HepG2 (cell line): ENCODE results near the gene DPCD. TPM values are rescaled to one million over a fixed set of nuclear protein-coding genes. Genes with fewer than 3 reads are reported as not detected.

Experiments
- ATAC-seq: fragments of 200-7000 bp; cut with Tn5 transposase; 3 replicates; pipeline ENCODE4 v1.9.1; 2020; ENCODE audit warnings: mild to moderate bottlenecking, moderate library complexity
- BruUV-seq: library from RNA; stranded (reverse); fragments of 400-500 nt; replicated peaks from 2 replicates; lab custom pipeline; 2021; lab: Mats Ljungman, UMichigan
- CTCF ChIA-PET: fragments of 300-600 bp; formaldehyde crosslinking; extraction: SDS; loops from one replicate; lab custom pipeline; 2021; ENCODE audit warnings: low total read pairs, inconsistent platforms, low intra/inter-chr PET ratio; lab: Yijun Ruan, JAX
- POLR2A ChIA-PET: fragments of 350-600 bp; sonication (Branson Sonifier 250); formaldehyde crosslinking; loops from one replicate; lab custom pipeline; 2020; ENCODE audit warnings: antibody characterized with exemption, inconsistent platforms; lab: Yijun Ruan, JAX
- DNase-seq: peaks from one replicate; pipeline ENCODE4 v3.0.0-alpha.2; 2015; ENCODE audit warnings: low spot score
- FAIRE-seq: peaks from 3 replicates; lab custom pipeline; 2011; peaks lifted over from hg19 to GRCh38; lab: Jason Lieb, UNC
- H2AFZ ChIP-seq: one replicate; pipeline ENCODE4 v1.6.1; 2011; ENCODE audit warnings: low read length, inconsistent platforms
- H3K27ac ChIP-seq: fragments of 300-600 bp; 3 replicates; pipeline ENCODE4 v1.8.0; 2011; ENCODE audit warnings: mixed run types, mild to moderate bottlenecking, mixed read lengths, low read length, inconsistent platforms; ENCODE audit not compliant: insufficient read depth; ENCODE audit errors: extremely low read length
- H3K27me3 ChIP-seq, 2 experiments: fragments of 200-600 bp in 1 of 2; 2 replicates in 1 of 2; 3 replicates in 1 of 2; pipeline versions ENCODE4 v1.6.0 to v1.8.0; 2011; ENCODE audit warnings: low read length in 2 of 2, mild to moderate bottlenecking in 2 of 2, moderate library complexity in 2 of 2, inconsistent platforms in 1 of 2; ENCODE audit not compliant: insufficient read depth in 2 of 2, control insufficient read depth in 1 of 2
- H3K36me3 ChIP-seq, 2 experiments: fragments of 200-600 bp in 1 of 2; replicated peaks in 1 of 2; 2 replicates in 1 of 2; 3 replicates in 1 of 2; pipeline versions ENCODE4 v1.5.1 to v1.8.0; 2011; ENCODE audit warnings: low read length in 2 of 2, inconsistent platforms in 1 of 2; ENCODE audit not compliant: insufficient read depth in 2 of 2, control insufficient read depth in 1 of 2
- H3K4me1 ChIP-seq: 2 replicates; pipeline ENCODE4 v1.5.1; 2012; ENCODE audit warnings: low read length, inconsistent platforms; ENCODE audit not compliant: insufficient read depth
- H3K4me2 ChIP-seq: 2 replicates; pipeline ENCODE4 v1.6.0; 2011; ENCODE audit warnings: low read depth, low read length, inconsistent platforms
- H3K4me3 ChIP-seq, 3 experiments: fragments of 200-600 bp in 1 of 3; sonication (generic), shearing (Covaris generic) in 1 of 3; replicated peaks in 1 of 3; 2 replicates each; pipeline ENCODE4 v1.5.1; 2011 to 2016; ENCODE audit warnings: low read length in 3 of 3, inconsistent platforms in 2 of 3, low read depth in 2 of 3, mild to moderate bottlenecking in 2 of 3, control low read depth in 1 of 3, mixed read lengths in 1 of 3; ENCODE audit not compliant: insufficient read depth in 1 of 3
- H3K79me2 ChIP-seq: one replicate; pipeline ENCODE4 v1.6.1; 2011; ENCODE audit warnings: low read length, inconsistent platforms; ENCODE audit not compliant: insufficient read depth
- H3K9ac ChIP-seq: 2 replicates; pipeline ENCODE4 v1.6.0; 2011; ENCODE audit warnings: mild to moderate bottlenecking, low read depth, low read length, inconsistent platforms; ENCODE audit not compliant: insufficient read depth
- H3K9me3 ChIP-seq: 2 replicates; pipeline ENCODE4 v1.5.1; 2012; ENCODE audit warnings: mild to moderate bottlenecking, low read length
- H4K20me1 ChIP-seq: 2 replicates; pipeline ENCODE4 v1.6.0; 2011; ENCODE audit warnings: inconsistent platforms, mild to moderate bottlenecking, low read length, moderate library complexity; ENCODE audit not compliant: insufficient read depth
- GTF3A ChIP-seq: sonication (generic); formaldehyde crosslinking; conservative IDR thresholded peaks from 2 replicates; pipeline ENCODE4 v1.4.0; 2020; ENCODE audit warnings: mild to moderate bottlenecking, missing genetic modification reagents
- WGBS: methylation state at CpG from one replicate; pipeline ENCODE4 v1.1.6; 2017; ENCODE audit warnings: low lambda C conversion rate; 5-methylcytosine and 5-hydroxymethylcytosine counted together
- in situ Hi-C: cut with HindIII; loops from 2 replicates; pipeline ENCODE4 v1.10.0; 2017; ENCODE audit warnings: low pct_unique_long_range_greater_than_20kb; ENCODE audit not compliant: extremely low pct_ligation_motif_present
- intact Hi-C: fragments of 100-400 bp; cut with micrococcal nuclease; formaldehyde crosslinking; loops from one replicate; pipeline ENCODE4 v1.10.0; 2022; ENCODE audit not compliant: unreplicated experiment
- polyA plus RNA-seq, 8 experiments: library from polyadenylated mRNA; depleted of rRNA in 3 of 8; stranded (reverse) in 7 of 8; unstranded in 1 of 8; fragments of >200 nt; fragmentation: Illumina TruSeq in 4 of 8; extraction: Trizol in 4 of 8; gene quantifications; 2 replicates each; pipeline versions ENCODE4 v1.2.1 to v1.2.3, GENCODE V29; 2011 to 2016; ENCODE audit warnings: low read depth in 4 of 8, missing spikeins in 1 of 8, mixed read lengths in 1 of 8; ENCODE audit not compliant: insufficient read depth in 1 of 8
- total RNA-seq, 5 experiments: library from RNA; depleted of rRNA; stranded (reverse); fragments of >200 nt; fragmentation: Illumina TruSeq; extraction: Trizol; gene quantifications; 2 replicates each; pipeline ENCODE4 v1.2.3, GENCODE V29; 2016; ENCODE audit warnings: low read depth in 1 of 5
- TF ChIP-seq, protein P1 (sequence below): sonication (generic); formaldehyde crosslinking; IDR thresholded peaks from 2 replicates; pipeline ENCODE4 v1.4.0; 2020; ENCODE audit warnings: missing genetic modification reagents, borderline replicate concordance
- TF ChIP-seq, protein P2 (sequence below): sonication (generic); formaldehyde crosslinking; IDR thresholded peaks from 2 replicates; pipeline ENCODE4 v1.4.0; 2020; ENCODE audit warnings: missing genetic modification reagents, borderline replicate concordance

Gene DPCD
- total and polyA plus RNA-seq, 2 of the 13 experiments (the other 11 are each of a cell fraction or from before 2014, with no cell fraction given), result 25.2 to 27.0 TPM

DNA sequence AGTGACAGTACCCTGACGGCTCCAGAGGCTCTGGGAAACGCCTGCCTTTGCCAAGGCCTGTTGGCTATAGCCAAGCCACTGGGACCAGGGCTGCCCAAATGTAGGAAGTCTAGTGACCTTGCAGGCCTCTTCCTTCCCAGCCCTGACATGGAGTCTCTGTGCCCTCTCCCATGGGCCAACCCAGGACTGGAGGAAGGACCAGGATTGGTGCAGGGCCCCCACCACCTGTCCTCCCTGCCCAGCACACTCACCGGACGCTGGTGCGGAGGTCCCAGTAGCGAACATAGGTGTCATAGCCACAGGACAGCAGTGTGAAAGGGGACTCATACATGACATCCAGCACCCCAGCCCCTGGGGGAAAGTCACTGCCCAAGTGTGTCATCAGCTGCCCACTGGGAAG, 24.0 kb downstream of the DPCD start:
- WGBS, result 82% methylated on average over 2 of the region's 6 CpGs

More for the DNA sequence above, 24.0 kb downstream of the DPCD start:
- in situ Hi-C loops, result no loop called here
- ATAC-seq, result no peak
- no peaks in the 10 kb centered on the region for H3K79me2 ChIP-seq
- H3K27ac ChIP-seq, result no peak overlapping the region
- TF ChIP-seq GTF3A (CRISPR knock-in tag), result no peak
- TF ChIP-seq, protein P1, sequence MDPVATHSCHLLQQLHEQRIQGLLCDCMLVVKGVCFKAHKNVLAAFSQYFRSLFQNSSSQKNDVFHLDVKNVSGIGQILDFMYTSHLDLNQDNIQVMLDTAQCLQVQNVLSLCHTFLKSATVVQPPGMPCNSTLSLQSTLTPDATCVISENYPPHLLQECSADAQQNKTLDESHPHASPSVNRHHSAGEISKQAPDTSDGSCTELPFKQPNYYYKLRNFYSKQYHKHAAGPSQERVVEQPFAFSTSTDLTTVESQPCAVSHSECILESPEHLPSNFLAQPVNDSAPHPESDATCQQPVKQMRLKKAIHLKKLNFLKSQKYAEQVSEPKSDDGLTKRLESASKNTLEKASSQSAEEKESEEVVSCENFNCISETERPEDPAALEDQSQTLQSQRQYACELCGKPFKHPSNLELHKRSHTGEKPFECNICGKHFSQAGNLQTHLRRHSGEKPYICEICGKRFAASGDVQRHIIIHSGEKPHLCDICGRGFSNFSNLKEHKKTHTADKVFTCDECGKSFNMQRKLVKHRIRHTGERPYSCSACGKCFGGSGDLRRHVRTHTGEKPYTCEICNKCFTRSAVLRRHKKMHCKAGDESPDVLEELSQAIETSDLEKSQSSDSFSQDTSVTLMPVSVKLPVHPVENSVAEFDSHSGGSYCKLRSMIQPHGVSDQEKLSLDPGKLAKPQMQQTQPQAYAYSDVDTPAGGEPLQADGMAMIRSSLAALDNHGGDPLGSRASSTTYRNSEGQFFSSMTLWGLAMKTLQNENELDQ (CRISPR knock-in tag), result no peak
- TF ChIP-seq, protein P2, sequence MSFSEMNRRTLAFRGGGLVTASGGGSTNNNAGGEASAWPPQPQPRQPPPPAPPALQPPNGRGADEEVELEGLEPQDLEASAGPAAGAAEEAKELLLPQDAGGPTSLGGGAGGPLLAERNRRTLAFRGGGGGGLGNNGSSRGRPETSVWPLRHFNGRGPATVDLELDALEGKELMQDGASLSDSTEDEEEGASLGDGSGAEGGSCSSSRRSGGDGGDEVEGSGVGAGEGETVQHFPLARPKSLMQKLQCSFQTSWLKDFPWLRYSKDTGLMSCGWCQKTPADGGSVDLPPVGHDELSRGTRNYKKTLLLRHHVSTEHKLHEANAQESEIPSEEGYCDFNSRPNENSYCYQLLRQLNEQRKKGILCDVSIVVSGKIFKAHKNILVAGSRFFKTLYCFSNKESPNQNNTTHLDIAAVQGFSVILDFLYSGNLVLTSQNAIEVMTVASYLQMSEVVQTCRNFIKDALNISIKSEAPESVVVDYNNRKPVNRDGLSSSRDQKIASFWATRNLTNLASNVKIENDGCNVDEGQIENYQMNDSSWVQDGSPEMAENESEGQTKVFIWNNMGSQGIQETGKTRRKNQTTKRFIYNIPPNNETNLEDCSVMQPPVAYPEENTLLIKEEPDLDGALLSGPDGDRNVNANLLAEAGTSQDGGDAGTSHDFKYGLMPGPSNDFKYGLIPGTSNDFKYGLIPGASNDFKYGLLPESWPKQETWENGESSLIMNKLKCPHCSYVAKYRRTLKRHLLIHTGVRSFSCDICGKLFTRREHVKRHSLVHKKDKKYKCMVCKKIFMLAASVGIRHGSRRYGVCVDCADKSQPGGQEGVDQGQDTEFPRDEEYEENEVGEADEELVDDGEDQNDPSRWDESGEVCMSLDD (CRISPR knock-in tag), result no peak
- TF ChIP-seq, all 625 proteins: peak for 0
- H2AFZ ChIP-seq, result no peak overlapping the region
- H3K27me3 ChIP-seq, result no peaks in the 10 kb centered on the region
- H3K4me3 ChIP-seq, result no peak overlapping the region
- intact Hi-C loops, result no loop called here
- no peak overlapping the region for H3K4me2 ChIP-seq
- ChIA-PET POLR2A (no interaction called here), CTCF (no interaction called here)
- peaks cover 4% of the 10 kb centered on the region; the same call in 1 of the 2 replicates for H3K4me1 ChIP-seq
- no TSS peak for BruUV-seq
- H3K9ac ChIP-seq, result no peak overlapping the region
- DNase-seq, result no peak
- H3K9me3 ChIP-seq, result no peaks in the 10 kb centered on the region
- peaks cover 15 to 39% of the 10 kb centered on the region in 2 experiments for H3K36me3 ChIP-seq
- no peak for FAIRE-seq
- no peaks in the 10 kb centered on the region for H4K20me1 ChIP-seq
